Measurements from ENCODE around the gene TARBP2.
"Not testable (repeated sequence)": the region's sequence is repeated elsewhere in the genome, so short reads cannot be mapped to it uniquely, and the experiment has no call there.

Gene TARBP2

GRCh38 chr12:53479331-53479730 is 21.8 kb upstream of the TARBP2 start:
- no peaks in the 10 kb centered on the region for H3K27me3 ChIP-seq (ENCODE audit: control insufficient read depth, insufficient read depth, low read length)
- no peak overlapping the region for H3K9ac ChIP-seq (ENCODE audit: low read length)
- H3K9me3 ChIP-seq (ENCODE audit: control insufficient read depth, low read length), result no peaks in the 10 kb centered on the region
- peaks cover 32% of the 10 kb centered on the region for H3K36me3 ChIP-seq (ENCODE audit: control insufficient read depth, insufficient read depth, low read length)
- H3K4me1 ChIP-seq (ENCODE audit: control insufficient read depth, insufficient read depth, low read length), result no peaks in the 10 kb centered on the region
- no peak overlapping the region for H3K4me3 ChIP-seq (ENCODE audit: low read length)

- no peak overlapping the region for H3K9ac ChIP-seq (ENCODE audit: low read length)
- H3K27me3 ChIP-seq (ENCODE audit: control insufficient read depth, insufficient read depth, low read length), result no peaks in the 10 kb centered on the region
- no peaks in the 10 kb centered on the region for H3K4me1 ChIP-seq (ENCODE audit: control insufficient read depth, insufficient read depth, low read length)
- no peaks in the 10 kb centered on the region for H3K9me3 ChIP-seq (ENCODE audit: control insufficient read depth, low read length)
- H3K36me3 ChIP-seq (ENCODE audit: control insufficient read depth, insufficient read depth, low read length), result peaks cover 29% of the 10 kb centered on the region
- H3K4me3 ChIP-seq (ENCODE audit: low read length), result no peak overlapping the region
Observed at GRCh38 chr12:53480491-53481442, 20.3 kb upstream of the TARBP2 start.

- H3K36me3 ChIP-seq (ENCODE audit: control insufficient read depth, insufficient read depth, low read length), result peaks cover 25% of the 10 kb centered on the region
- H3K9me3 ChIP-seq (ENCODE audit: control insufficient read depth, low read length), result not testable (repeated sequence)
Observed at GRCh38 chr12:53481458-53481857, 19.6 kb upstream of the TARBP2 start.

GRCh38 chr12:53481939-53482586 is 19.0 kb upstream of the TARBP2 start:
- H3K4me3 ChIP-seq (ENCODE audit: low read length), result no peak overlapping the region

More at GRCh38 chr12:53481458-53481857, 19.6 kb upstream of the TARBP2 start:
- not testable (repeated sequence) for H3K9ac ChIP-seq (ENCODE audit: low read length); H3K27me3 ChIP-seq (ENCODE audit: control insufficient read depth, insufficient read depth, low read length); H3K4me1 ChIP-seq (ENCODE audit: control insufficient read depth, insufficient read depth, low read length); H3K4me3 ChIP-seq (ENCODE audit: low read length)

GRCh38 chr12:53482626-53483168 is 18.4 kb upstream of the TARBP2 start:
- Histone ChIP-seq H3K9ac (ENCODE audit: low read length) (no peak overlapping the region), H3K4me3 (ENCODE audit: low read length) (no peak overlapping the region), H3K4me1 (ENCODE audit: control insufficient read depth, insufficient read depth, low read length) (no peaks in the 10 kb centered on the region), H3K27me3 (ENCODE audit: control insufficient read depth, insufficient read depth, low read length) (no peaks in the 10 kb centered on the region), H3K9me3 (ENCODE audit: control insufficient read depth, low read length) (no peaks in the 10 kb centered on the region), H3K36me3 (ENCODE audit: control insufficient read depth, insufficient read depth, low read length) (peaks cover 20% of the 10 kb centered on the region)

More at GRCh38 chr12:53481939-53482586, 19.0 kb upstream of the TARBP2 start:
- H3K9me3 ChIP-seq (ENCODE audit: control insufficient read depth, low read length), result no peaks in the 10 kb centered on the region
- H3K9ac ChIP-seq (ENCODE audit: low read length), result no peak overlapping the region
- H3K4me1 ChIP-seq (ENCODE audit: control insufficient read depth, insufficient read depth, low read length), result no peaks in the 10 kb centered on the region
- H3K27me3 ChIP-seq (ENCODE audit: control insufficient read depth, insufficient read depth, low read length), result no peaks in the 10 kb centered on the region
- peaks cover 20% of the 10 kb centered on the region for H3K36me3 ChIP-seq (ENCODE audit: control insufficient read depth, insufficient read depth, low read length)

GRCh38 chr12:53483225-53483978 is 17.7 kb upstream of the TARBP2 start:
- H3K27me3 ChIP-seq (ENCODE audit: control insufficient read depth, insufficient read depth, low read length), result no peaks in the 10 kb centered on the region
- no peak overlapping the region for H3K4me3 ChIP-seq (ENCODE audit: low read length)
- no peaks in the 10 kb centered on the region for H3K9me3 ChIP-seq (ENCODE audit: control insufficient read depth, low read length)
- no peaks in the 10 kb centered on the region for H3K4me1 ChIP-seq (ENCODE audit: control insufficient read depth, insufficient read depth, low read length)
- H3K36me3 ChIP-seq (ENCODE audit: control insufficient read depth, insufficient read depth, low read length), result peaks cover 20% of the 10 kb centered on the region
- H3K9ac ChIP-seq (ENCODE audit: low read length), result no peak overlapping the region

- H3K4me3 ChIP-seq (ENCODE audit: low read length), result no peak overlapping the region
- no peaks in the 10 kb centered on the region for H3K4me1 ChIP-seq (ENCODE audit: control insufficient read depth, insufficient read depth, low read length)
- H3K9me3 ChIP-seq (ENCODE audit: control insufficient read depth, low read length), result no peaks in the 10 kb centered on the region
- no peaks in the 10 kb centered on the region for H3K27me3 ChIP-seq (ENCODE audit: control insufficient read depth, insufficient read depth, low read length)
- no peak overlapping the region for H3K9ac ChIP-seq (ENCODE audit: low read length)
- peaks cover 20% of the 10 kb centered on the region for H3K36me3 ChIP-seq (ENCODE audit: control insufficient read depth, insufficient read depth, low read length)
Observed at GRCh38 chr12:53483979-53484377, 17.1 kb upstream of the TARBP2 start.

- H3K9me3 ChIP-seq (ENCODE audit: control insufficient read depth, low read length), result no peaks in the 10 kb centered on the region
- H3K36me3 ChIP-seq (ENCODE audit: control insufficient read depth, insufficient read depth, low read length), result peaks cover 16% of the 10 kb centered on the region
- H3K27me3 ChIP-seq (ENCODE audit: control insufficient read depth, insufficient read depth, low read length), result no peaks in the 10 kb centered on the region
- no peak overlapping the region for H3K9ac ChIP-seq (ENCODE audit: low read length)
- H3K4me1 ChIP-seq (ENCODE audit: control insufficient read depth, insufficient read depth, low read length), result no peaks in the 10 kb centered on the region
- H3K4me3 ChIP-seq (ENCODE audit: low read length), result no peak overlapping the region
Observed at GRCh38 chr12:53484686-53485575, 16.2 kb upstream of the TARBP2 start.

- Histone ChIP-seq H3K9ac (ENCODE audit: low read length) (no peak overlapping the region), H3K9me3 (ENCODE audit: control insufficient read depth, low read length) (no peaks in the 10 kb centered on the region), H3K36me3 (ENCODE audit: control insufficient read depth, insufficient read depth, low read length) (peaks cover 10% of the 10 kb centered on the region), H3K4me1 (ENCODE audit: control insufficient read depth, insufficient read depth, low read length) (no peaks in the 10 kb centered on the region), H3K27me3 (ENCODE audit: control insufficient read depth, insufficient read depth, low read length) (no peaks in the 10 kb centered on the region), H3K4me3 (ENCODE audit: low read length) (no peak overlapping the region)
Observed at GRCh38 chr12:53485955-53486735, 14.9 kb upstream of the TARBP2 start.

- H3K9me3 ChIP-seq (ENCODE audit: control insufficient read depth, low read length), result no peaks in the 10 kb centered on the region
- no peak overlapping the region for H3K4me3 ChIP-seq (ENCODE audit: low read length)
- H3K4me1 ChIP-seq (ENCODE audit: control insufficient read depth, insufficient read depth, low read length), result no peaks in the 10 kb centered on the region
- no peaks in the 10 kb centered on the region for H3K27me3 ChIP-seq (ENCODE audit: control insufficient read depth, insufficient read depth, low read length)
- H3K9ac ChIP-seq (ENCODE audit: low read length), result no peak overlapping the region
- peaks cover 6% of the 10 kb centered on the region for H3K36me3 ChIP-seq (ENCODE audit: control insufficient read depth, insufficient read depth, low read length)
Observed at GRCh38 chr12:53486736-53487487, 14.2 kb upstream of the TARBP2 start.

Measured in mucosa of stomach (tissue), 1 donor.